Osteoblast (primary cell): Measurements from ENCODE around the gene TBRG4. TPM values are rescaled to one million over a fixed set of nuclear protein-coding genes. Genes with fewer than 3 reads are reported as not detected.

Source experiments
- DNase-seq: peaks from one replicate; pipeline ENCODE4 v3.0.0; 2011; ENCODE audit warnings: low spot score, mixed read lengths; ENCODE audit not compliant: insufficient read length; ENCODE audit errors: missing footprints
- H2AFZ ChIP-seq: 2 replicates; pipeline ENCODE4 v1.6.0; 2011; ENCODE audit warnings: mild to moderate bottlenecking, low read length
- H3K27ac ChIP-seq: 2 replicates; pipeline ENCODE4 v1.5.1; 2011; ENCODE audit warnings: mild to moderate bottlenecking, low read depth, low read length, moderate library complexity
- H3K27me3 ChIP-seq: 2 replicates; pipeline ENCODE4 v1.6.0; 2012; ENCODE audit warnings: mild to moderate bottlenecking, control low read depth, inconsistent platforms, low read length, moderate library complexity; ENCODE audit not compliant: insufficient read depth
- H3K36me3 ChIP-seq: 2 replicates; pipeline ENCODE4 v1.5.1; 2011; ENCODE audit warnings: mild to moderate bottlenecking, low read length, control low read depth, moderate library complexity; ENCODE audit not compliant: insufficient read depth
- H3K4me1 ChIP-seq: 2 replicates; pipeline ENCODE4 v1.5.1; 2011; ENCODE audit warnings: mild to moderate bottlenecking, low read length, control low read depth, moderate library complexity; ENCODE audit not compliant: insufficient read depth
- H3K4me2 ChIP-seq: 2 replicates; pipeline ENCODE4 v1.6.0; 2011; ENCODE audit warnings: mild to moderate bottlenecking, low read length; ENCODE audit not compliant: insufficient read depth
- H3K4me3 ChIP-seq: fragments of 200-600 bp; sonication (generic); 3 replicates; pipeline ENCODE4 v1.5.1; 2012; ENCODE audit warnings: mild to moderate bottlenecking, low read length, inconsistent platforms; ENCODE audit not compliant: insufficient read depth
- H3K79me2 ChIP-seq: 2 replicates; pipeline ENCODE4 v1.6.0; 2012; ENCODE audit warnings: mild to moderate bottlenecking, low read length, control low read depth, inconsistent platforms; ENCODE audit not compliant: insufficient read depth
- H3K9me3 ChIP-seq: 2 replicates; pipeline ENCODE4 v1.5.1; 2011; ENCODE audit warnings: low read depth, low read length, control low read depth
- H4K20me1 ChIP-seq: 2 replicates; pipeline ENCODE4 v1.6.0; 2012; ENCODE audit warnings: mild to moderate bottlenecking, low read length, control low read depth; ENCODE audit not compliant: insufficient read depth
- total RNA-seq: library from RNA; depleted of rRNA; stranded (reverse); fragments of >200 nt; gene quantifications from 2 replicates; pipeline ENCODE4 v1.2.3, GENCODE V29; 2012
- TF ChIP-seq, protein P1 (sequence below): IDR thresholded peaks from 2 replicates; pipeline ENCODE4 v1.5.1; 2011; ENCODE audit warnings: mild to moderate bottlenecking, low read depth, low read length, moderate library complexity; ENCODE audit errors: extremely low read depth

Gene TBRG4
- total RNA-seq, 1 donor: 43.1 TPM

DNA sequence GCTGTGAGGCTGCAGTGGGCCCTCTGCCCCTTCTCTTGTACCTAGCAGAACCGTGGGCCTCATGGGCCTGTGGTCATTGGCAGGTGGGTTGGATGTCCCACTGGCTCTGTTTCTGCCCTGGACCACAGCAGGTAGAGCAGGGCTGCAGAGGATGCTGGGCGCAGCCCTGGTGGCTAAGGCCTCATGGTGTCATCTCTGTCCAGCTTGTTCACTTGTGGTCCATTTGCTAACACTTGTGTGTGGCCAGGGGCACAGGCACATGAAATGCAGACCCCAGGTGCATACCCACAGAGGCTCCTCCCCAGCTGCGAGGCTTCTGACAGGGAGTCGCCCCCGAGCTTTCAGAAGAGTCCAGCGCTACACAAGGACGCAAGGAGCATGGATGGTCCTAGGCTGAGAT, 22.4 kb upstream of the TBRG4 start:
- Histone ChIP-seq H2AFZ (no peak overlapping the region), H3K4me1 (no peaks in the 10 kb centered on the region), H3K4me2 (no peak overlapping the region), H3K27me3 (peaks cover 4% of the 10 kb centered on the region), H3K9me3 (no peaks in the 10 kb centered on the region), H3K27ac (no peak overlapping the region), H3K4me3 (no peak overlapping the region), H4K20me1 (no peaks in the 10 kb centered on the region), H3K36me3 (no peaks in the 10 kb centered on the region), H3K79me2 (no peaks in the 10 kb centered on the region)
- TF ChIP-seq, protein P1, sequence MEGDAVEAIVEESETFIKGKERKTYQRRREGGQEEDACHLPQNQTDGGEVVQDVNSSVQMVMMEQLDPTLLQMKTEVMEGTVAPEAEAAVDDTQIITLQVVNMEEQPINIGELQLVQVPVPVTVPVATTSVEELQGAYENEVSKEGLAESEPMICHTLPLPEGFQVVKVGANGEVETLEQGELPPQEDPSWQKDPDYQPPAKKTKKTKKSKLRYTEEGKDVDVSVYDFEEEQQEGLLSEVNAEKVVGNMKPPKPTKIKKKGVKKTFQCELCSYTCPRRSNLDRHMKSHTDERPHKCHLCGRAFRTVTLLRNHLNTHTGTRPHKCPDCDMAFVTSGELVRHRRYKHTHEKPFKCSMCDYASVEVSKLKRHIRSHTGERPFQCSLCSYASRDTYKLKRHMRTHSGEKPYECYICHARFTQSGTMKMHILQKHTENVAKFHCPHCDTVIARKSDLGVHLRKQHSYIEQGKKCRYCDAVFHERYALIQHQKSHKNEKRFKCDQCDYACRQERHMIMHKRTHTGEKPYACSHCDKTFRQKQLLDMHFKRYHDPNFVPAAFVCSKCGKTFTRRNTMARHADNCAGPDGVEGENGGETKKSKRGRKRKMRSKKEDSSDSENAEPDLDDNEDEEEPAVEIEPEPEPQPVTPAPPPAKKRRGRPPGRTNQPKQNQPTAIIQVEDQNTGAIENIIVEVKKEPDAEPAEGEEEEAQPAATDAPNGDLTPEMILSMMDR: no peak
- DNase-seq: peak; percentile 39

DNA sequence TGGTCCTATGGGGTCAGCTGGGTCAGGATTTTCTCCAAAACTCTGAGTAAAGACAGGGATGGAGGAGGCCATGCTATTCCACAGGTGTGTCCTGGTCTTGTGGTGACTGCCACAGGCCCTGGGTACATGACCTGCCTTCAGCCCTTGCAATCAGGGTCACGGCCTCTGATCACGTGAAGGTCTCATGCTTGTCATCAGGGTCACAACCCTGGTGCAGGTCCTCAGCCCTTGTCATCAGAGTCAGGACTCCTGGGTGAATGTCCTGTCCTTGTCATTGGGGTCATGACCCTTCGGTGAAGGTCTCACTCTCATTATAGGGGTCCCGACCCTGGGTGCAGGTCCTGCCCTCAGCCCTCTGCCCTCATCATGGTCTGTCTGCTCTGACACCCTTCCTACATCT, 21.9 kb upstream of the TBRG4 start:
- DNase-seq: no peak
- Histone ChIP-seq H3K79me2 (no peaks in the 10 kb centered on the region), H3K36me3 (no peaks in the 10 kb centered on the region), H3K4me1 (no peaks in the 10 kb centered on the region), H2AFZ (no peak overlapping the region), H3K27me3 (peaks cover 4% of the 10 kb centered on the region), H4K20me1 (no peaks in the 10 kb centered on the region), H3K4me2 (no peak overlapping the region), H3K27ac (no peak overlapping the region), H3K4me3 (no peak overlapping the region), H3K9me3 (no peaks in the 10 kb centered on the region)
- TF ChIP-seq, protein P1: no peak

DNA sequence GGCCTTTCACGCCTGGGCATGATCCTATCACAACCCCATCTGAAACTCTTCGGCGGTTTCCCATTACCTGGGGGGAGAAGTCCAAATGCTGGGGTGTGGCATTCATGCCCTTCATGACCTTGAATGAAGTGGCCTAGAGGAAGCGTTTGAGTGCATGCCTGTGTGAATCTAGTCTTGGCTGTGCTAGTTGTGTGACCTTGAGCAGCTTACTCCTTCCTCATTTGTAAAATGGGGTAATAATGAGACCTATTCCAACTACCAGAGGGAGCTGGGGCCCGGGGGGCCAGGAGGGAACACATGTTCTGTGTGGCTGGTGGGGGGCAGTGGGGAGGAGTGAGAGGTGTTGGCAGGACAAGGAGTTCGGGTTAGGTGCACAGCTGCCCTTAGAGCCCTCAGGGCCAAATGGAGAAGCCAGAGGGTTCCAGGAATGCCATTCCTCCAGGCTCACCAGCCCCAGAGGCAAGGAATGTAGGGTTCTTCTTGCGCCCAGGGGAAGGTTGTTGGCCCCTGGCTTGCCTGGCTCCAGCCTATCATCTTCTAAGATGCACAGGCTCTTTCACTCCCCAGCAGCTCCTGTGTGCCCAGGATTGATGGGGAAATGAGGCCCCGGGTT, 21.3 kb upstream of the TBRG4 start:
- no peaks in the 10 kb centered on the region for H3K9me3 ChIP-seq
- H3K36me3 ChIP-seq: no peaks in the 10 kb centered on the region
- no peaks in the 10 kb centered on the region for H4K20me1 ChIP-seq
- no peak overlapping the region for H3K27ac ChIP-seq
- peaks cover 4% of the 10 kb centered on the region for H3K27me3 ChIP-seq
- no peak overlapping the region for H3K4me3 ChIP-seq
- DNase-seq: no peak
- H3K79me2 ChIP-seq: no peaks in the 10 kb centered on the region
- no peaks in the 10 kb centered on the region for H3K4me1 ChIP-seq
- TF ChIP-seq, protein P1: no peak
- no peak overlapping the region for H2AFZ ChIP-seq
- no peak overlapping the region for H3K4me2 ChIP-seq

DNA sequence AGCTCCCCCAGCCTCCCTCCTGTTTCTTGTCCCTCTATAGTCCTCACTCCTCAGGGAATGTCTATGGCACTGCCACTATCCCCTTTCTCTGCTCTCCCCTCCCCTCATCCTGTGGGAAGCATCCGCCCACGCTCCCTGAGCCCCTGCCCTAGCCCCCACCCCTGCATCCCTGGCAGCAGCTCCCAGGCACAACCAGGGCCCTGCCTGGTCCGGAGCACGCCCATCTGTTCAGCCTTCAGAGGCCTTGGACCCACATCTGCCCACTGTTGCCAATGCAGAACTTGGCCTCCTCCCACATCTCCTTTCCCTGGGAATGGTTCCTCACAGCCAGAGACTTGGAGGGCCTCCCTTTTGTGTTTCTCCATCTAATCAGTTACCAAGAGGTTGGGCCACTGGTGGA, 20.4 kb upstream of the TBRG4 start:
- TF ChIP-seq, protein P1: no peak
- H4K20me1 ChIP-seq: no peaks in the 10 kb centered on the region

More for the DNA sequence above, 20.4 kb upstream of the TBRG4 start:
- Histone ChIP-seq H3K36me3 (no peaks in the 10 kb centered on the region), H3K4me1 (no peaks in the 10 kb centered on the region), H3K27ac (no peak overlapping the region), H3K4me3 (no peak overlapping the region), H3K79me2 (no peaks in the 10 kb centered on the region), H2AFZ (no peak overlapping the region), H3K9me3 (no peaks in the 10 kb centered on the region), H3K27me3 (peaks cover 2% of the 10 kb centered on the region), H3K4me2 (no peak overlapping the region)
- DNase-seq: no peak
